H1 (cell line): Measurements from ENCODE around the gene SH3GL1. TPM values are rescaled to one million over a fixed set of nuclear protein-coding genes. Genes with fewer than 3 reads are reported as not detected.

Experiments
- CTCF ChIA-PET: fragments of 300-600 bp; sonication (Branson Sonifier 250); formaldehyde crosslinking; loops from one replicate; lab custom pipeline; 2021; ENCODE audit not compliant: partially characterized antibody; lab: Charles Lee
- POLR2A ChIA-PET: fragments of 300-600 bp; sonication (Branson Sonifier 250); formaldehyde crosslinking; loops from one replicate; lab custom pipeline; 2021; ENCODE audit warnings: inconsistent platforms; ENCODE audit not compliant: partially characterized antibody; lab: Charles Lee
- DNase-seq, 2 experiments: peaks; one replicate each; pipeline versions ENCODE4 v3.0.0 to v3.0.0-alpha.2; 2010 to 2022; ENCODE audit warnings: low spot score in 2 of 2, low read depth in 1 of 2, mixed read lengths in 1 of 2
- FAIRE-seq: peaks from 2 replicates; lab custom pipeline; 2011; peaks lifted over from hg19 to GRCh38; lab: Jason Lieb, UNC
- H2AFZ ChIP-seq: 2 replicates; pipeline ENCODE4 v1.8.1; 2012; ENCODE audit warnings: low read length, inconsistent platforms
- H2AK5ac ChIP-seq: 2 replicates; pipeline ENCODE4 v1.6.1; 2013; ENCODE audit warnings: low read depth, low read length
- H2BK120ac ChIP-seq: replicated peaks from 2 replicates; pipeline ENCODE3; 2013; ENCODE audit warnings: low read depth, low read length, inconsistent platforms
- H2BK12ac ChIP-seq: 2 replicates; pipeline ENCODE4 v1.6.1; 2013; ENCODE audit warnings: low read depth, low read length
- H2BK15ac ChIP-seq: 2 replicates; pipeline ENCODE4 v1.6.1; 2013; ENCODE audit warnings: low read length
- H2BK20ac ChIP-seq: 2 replicates; pipeline ENCODE4 v1.6.1; 2013; ENCODE audit warnings: low read length
- H2BK5ac ChIP-seq: 2 replicates; pipeline ENCODE4 v1.6.1; 2013; ENCODE audit warnings: low read depth, low read length
- H3K14ac ChIP-seq: 2 replicates; pipeline ENCODE4 v1.6.1; 2013; ENCODE audit warnings: inconsistent platforms; ENCODE audit not compliant: insufficient read length
- H3K18ac ChIP-seq: 2 replicates; pipeline ENCODE4 v1.6.1; 2013; ENCODE audit warnings: low read length; ENCODE audit errors: extremely low read depth
- H3K23ac ChIP-seq: 2 replicates; pipeline ENCODE4 v1.6.1; 2013; ENCODE audit warnings: inconsistent platforms; ENCODE audit not compliant: insufficient read length
- H3K23me2 ChIP-seq: 2 replicates; pipeline ENCODE4 v1.6.1; 2013; ENCODE audit warnings: low read depth, low read length
- H3K27ac ChIP-seq: 2 replicates; pipeline ENCODE4 v1.6.1; 2011; ENCODE audit warnings: low read depth, low read length, inconsistent platforms
- H3K27me3 ChIP-seq, 4 experiments: replicated peaks in 1 of 4; 1 replicate in 1 of 4; 2 replicates in 3 of 4; pipeline versions ENCODE4 v1.6.1 to v1.8.1; 2011 to 2013; ENCODE audit warnings: low read length in 3 of 4, mild to moderate bottlenecking in 3 of 4, inconsistent platforms in 2 of 4, mixed read lengths in 2 of 4, moderate library complexity in 1 of 4; ENCODE audit not compliant: control insufficient read depth in 3 of 4, insufficient read depth in 3 of 4; ENCODE audit errors: extremely low read depth in 1 of 4
- H3K36me3 ChIP-seq, 4 experiments: 2 replicates each; pipeline versions ENCODE4 v1.6.1 to v1.8.1; 2011 to 2013; ENCODE audit warnings: mild to moderate bottlenecking in 4 of 4, low read length in 3 of 4, moderate library complexity in 2 of 4, control low read depth in 1 of 4, inconsistent platforms in 1 of 4; ENCODE audit not compliant: insufficient read depth in 4 of 4, control insufficient read depth in 2 of 4
- H3K4ac ChIP-seq: replicated peaks from 2 replicates; pipeline ENCODE3; 2013; ENCODE audit warnings: low read length, low read depth, mixed read lengths, inconsistent platforms; ENCODE audit not compliant: insufficient read length
- H3K4me1 ChIP-seq, 4 experiments: replicated peaks in 1 of 4; 1 replicate in 1 of 4; 2 replicates in 3 of 4; pipeline versions ENCODE4 v1.6.1 to v1.8.1; 2011 to 2013; ENCODE audit warnings: low read length in 3 of 4, inconsistent platforms in 2 of 4, mixed read lengths in 1 of 4; ENCODE audit not compliant: insufficient read depth in 4 of 4, control insufficient read depth in 3 of 4
- H3K4me2 ChIP-seq, 2 experiments: 2 replicates each; pipeline versions ENCODE4 v1.6.1 to v1.8.1; 2011 to 2013; ENCODE audit warnings: low read depth in 2 of 2, low read length in 2 of 2, control low read depth in 1 of 2, inconsistent platforms in 1 of 2, mild to moderate bottlenecking in 1 of 2; ENCODE audit not compliant: insufficient read depth in 1 of 2
- H3K4me3 ChIP-seq, 4 experiments: fragments of 200-600, 300-600 bp in 1 of 4; sonication (generic), shearing (Covaris generic), sonication (Bioruptor Twin) in 1 of 4; 2 replicates each; pipeline versions ENCODE4 v1.5.1 to v1.8.1; 2011 to 2016; ENCODE audit warnings: low read length in 4 of 4, low read depth in 3 of 4, control low read depth in 2 of 4, inconsistent platforms in 2 of 4, mild to moderate bottlenecking in 2 of 4, mixed read lengths in 1 of 4, moderate library complexity in 1 of 4; ENCODE audit not compliant: insufficient read depth in 2 of 4; ENCODE audit errors: extremely low read depth in 1 of 4
- H3K56ac ChIP-seq: replicated peaks from 2 replicates; pipeline ENCODE3; 2013; ENCODE audit warnings: low read depth, mild to moderate bottlenecking, mixed read lengths, low read length, inconsistent platforms; ENCODE audit not compliant: insufficient read length
- H3K79me1 ChIP-seq: 2 replicates; pipeline ENCODE4 v1.6.1; 2013; ENCODE audit warnings: low read depth, low read length, control low read depth
- H3K79me2 ChIP-seq, 2 experiments: 2 replicates each; pipeline versions ENCODE4 v1.6.1 to v1.8.1; 2012 to 2013; ENCODE audit warnings: low read length in 2 of 2, mild to moderate bottlenecking in 2 of 2, inconsistent platforms in 1 of 2; ENCODE audit not compliant: insufficient read depth in 2 of 2, control insufficient read depth in 1 of 2
- H3K9ac ChIP-seq, 4 experiments: replicated peaks in 1 of 4; 1 replicate in 1 of 4; 2 replicates in 3 of 4; pipeline versions ENCODE4 v1.6.1 to v1.8.1; 2011 to 2013; ENCODE audit warnings: low read depth in 3 of 4, low read length in 3 of 4, control low read depth in 2 of 4, mild to moderate bottlenecking in 2 of 4, moderate library complexity in 2 of 4, inconsistent platforms in 1 of 4; ENCODE audit errors: extremely low read depth in 1 of 4
- H3K9me3 ChIP-seq, 2 experiments: 2 replicates each; pipeline versions ENCODE4 v1.6.1 to v1.8.1; 2012 to 2013; ENCODE audit warnings: mild to moderate bottlenecking in 2 of 2, moderate library complexity in 2 of 2, control low read depth in 1 of 2, inconsistent platforms in 1 of 2, low read depth in 1 of 2, low read length in 1 of 2, mixed read lengths in 1 of 2; ENCODE audit not compliant: insufficient read depth in 2 of 2
- H4K20me1 ChIP-seq, 2 experiments: replicated peaks in 1 of 2; 2 replicates each; pipeline versions ENCODE3 to v1.8.1; 2011 to 2013; ENCODE audit warnings: inconsistent platforms in 2 of 2, low read length in 2 of 2, mild to moderate bottlenecking in 1 of 2; ENCODE audit not compliant: insufficient read depth in 2 of 2, control insufficient read depth in 1 of 2
- H4K5ac ChIP-seq: 2 replicates; pipeline ENCODE4 v1.6.1; 2013; ENCODE audit warnings: low read length, low read depth, mixed read lengths, inconsistent platforms; ENCODE audit not compliant: insufficient read length
- H4K8ac ChIP-seq: 2 replicates; pipeline ENCODE4 v1.8.0; 2013; ENCODE audit warnings: mild to moderate bottlenecking, moderate library complexity, low read length, inconsistent platforms; ENCODE audit not compliant: insufficient read depth; ENCODE audit errors: extremely low read depth
- H4K91ac ChIP-seq: replicated peaks from 2 replicates; pipeline ENCODE3; 2013; ENCODE audit warnings: low read length, mixed read lengths, inconsistent platforms; ENCODE audit not compliant: insufficient read length
- CHD2 ChIP-seq: IDR thresholded peaks from 2 replicates; pipeline ENCODE4 v1.6.1; 2012; ENCODE audit warnings: low read length, improper control_type of control experiment
- NRF1 ChIP-seq: IDR thresholded peaks from 2 replicates; pipeline ENCODE4 v1.6.1; 2011; ENCODE audit warnings: mild to moderate bottlenecking, low read depth, low read length, improper control_type of control experiment
- SP2 ChIP-seq: IDR thresholded peaks from 2 replicates; pipeline ENCODE4 v1.6.1; 2012; ENCODE audit warnings: mild to moderate bottlenecking, low read length, inconsistent platforms
- WGBS, 2 experiments: shearing (Covaris generic) in 1 of 2; methylation state at CpG; one replicate each; pipeline versions ENCODE4 v1.1.6 to v1.1.7; 2013 to 2015; ENCODE audit warnings: low lambda C conversion rate in 2 of 2, mixed read lengths in 2 of 2, inconsistent platforms in 1 of 2, low coverage in 1 of 2, missing lambda C conversion rate in 1 of 2; ENCODE audit not compliant: insufficient replicate concordance in 2 of 2, insufficient coverage in 1 of 2, insufficient read length in 1 of 2; ENCODE audit errors: extremely low coverage in 1 of 2, missing lambda C conversion rate in 1 of 2; 5-methylcytosine and 5-hydroxymethylcytosine counted together
- polyA plus RNA-seq, 7 experiments: library from polyadenylated mRNA; depleted of rRNA in 3 of 7; stranded (reverse) in 5 of 7; unstranded in 2 of 7; fragments of >200 nt in 5 of 7; fragments of 200-250 nt in 2 of 7; gene quantifications; 1 replicate in 5 of 7; 2 replicates in 1 of 7; 4 replicates in 1 of 7; pipeline versions ENCODE4 v1.2.1 to v1.2.3, GENCODE V29; 2011 to 2013; ENCODE audit warnings: missing spikeins in 2 of 7, mixed read lengths in 2 of 7
- total RNA-seq: library from RNA; stranded (reverse); fragmentation: NEBNext Ultra II Directional; extraction: Animal tissue kit (Norgen Biotek cat#: 25700); gene quantifications from 2 replicates; pipeline ENCODE4 v1.2.1, GENCODE V29; 2021
- TF ChIP-seq, protein P1 (sequence below): IDR thresholded peaks from 2 replicates; pipeline ENCODE4 v1.6.1; 2011; ENCODE audit warnings: low read length, improper control_type of control experiment

SH3GL1 gene
- total and polyA plus RNA-seq, 2 of the 8 experiments (the other 6 are each of a cell fraction or from before 2014, with no cell fraction given) = 81.5 to 102 TPM

DNA sequence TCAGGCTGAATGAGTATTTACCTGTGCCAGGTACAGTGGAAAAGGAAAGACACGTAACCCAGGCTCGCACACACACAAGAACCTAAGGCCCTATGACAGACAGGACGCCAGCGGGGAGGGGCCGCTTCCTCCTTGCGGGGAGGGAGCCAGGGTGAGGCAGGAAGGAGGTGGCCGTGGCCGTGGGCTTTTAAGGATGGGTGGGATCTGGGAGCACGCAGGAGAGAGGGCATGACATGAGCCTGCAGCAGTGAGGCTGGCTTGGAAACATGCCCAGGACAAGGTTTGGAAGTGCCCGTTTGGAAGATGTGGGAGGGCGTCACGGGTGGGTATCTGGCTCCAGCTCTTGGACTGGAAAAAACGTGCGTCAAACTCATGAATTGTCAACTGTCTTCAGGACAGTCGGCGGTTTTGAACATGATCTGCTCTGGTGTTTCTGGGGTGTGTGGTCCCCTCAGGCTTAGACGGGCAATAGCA, 20.1 kb downstream of the SH3GL1 start:
- no peak for DNase-seq
- H3K14ac ChIP-seq = no peak overlapping the region
- peak overlapping the region; percentile 72; the same call in 1 of the 2 replicates for H2BK12ac ChIP-seq
- H2BK15ac ChIP-seq = 0 out of 2 replicates have a peak overlapping the region, but pooled peaks have one; percentile 81
- no peak overlapping the region; the same call in 1 of the 2 replicates for H4K8ac ChIP-seq
- H3K27ac ChIP-seq = no peak overlapping the region
- CTCF ChIA-PET = interaction anchor here (0.8 to 2.0 kb wide), 5 partner anchors 10 to 113 kb away, joined by 3 to 5 read pairs (median 5); no protein-coding TSS in a partner anchor
- no peak overlapping the region; the same call in 1 of the 2 replicates for H3K18ac ChIP-seq
- no peak overlapping the region for H2AFZ ChIP-seq
- peaks cover 13% of the 10 kb centered on the region; the same call in 1 of the 2 replicates for H3K79me1 ChIP-seq
- H3K23me2 ChIP-seq = no peaks in the 10 kb centered on the region
- H3K9ac ChIP-seq = no peak overlapping the region
- H2BK20ac ChIP-seq = no peak overlapping the region
- H4K91ac ChIP-seq = no peak overlapping the region
- peaks cover 8 to 51% of the 10 kb centered on the region in 2 experiments for H4K20me1 ChIP-seq
- H3K4me3 ChIP-seq = no peak overlapping the region
- H3K79me2 ChIP-seq = peaks cover 0 to 46% of the 10 kb centered on the region in 2 experiments; a peak in 2 of 4 replicates
- no peak overlapping the region for H3K56ac ChIP-seq
- H3K23ac ChIP-seq = no peak overlapping the region
- no peak for TF ChIP-seq NRF1
- TF ChIP-seq CHD2 = no peak
- TF ChIP-seq, protein P1, sequence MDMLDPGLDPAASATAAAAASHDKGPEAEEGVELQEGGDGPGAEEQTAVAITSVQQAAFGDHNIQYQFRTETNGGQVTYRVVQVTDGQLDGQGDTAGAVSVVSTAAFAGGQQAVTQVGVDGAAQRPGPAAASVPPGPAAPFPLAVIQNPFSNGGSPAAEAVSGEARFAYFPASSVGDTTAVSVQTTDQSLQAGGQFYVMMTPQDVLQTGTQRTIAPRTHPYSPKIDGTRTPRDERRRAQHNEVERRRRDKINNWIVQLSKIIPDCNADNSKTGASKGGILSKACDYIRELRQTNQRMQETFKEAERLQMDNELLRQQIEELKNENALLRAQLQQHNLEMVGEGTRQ = no peak
- no peak for TF ChIP-seq SP2
- FAIRE-seq = no peak
- no peak overlapping the region for H3K4me2 ChIP-seq
- WGBS, 2 experiments = 87% methylated on average over 17 of the region's 17 CpGs; no CpG with 5 or more reads in 1 of the 2 experiments
- POLR2A ChIA-PET = interaction anchor here (0.5 to 1.4 kb wide), 5 partner anchors 20 to 1205 kb away, joined by 3 to 4 read pairs (median 3); partner anchors contain the start of gene SH3GL1
- H4K5ac ChIP-seq = no peak overlapping the region
- peak overlapping the region; percentile 66; the same call in 1 of the 2 replicates for H2BK5ac ChIP-seq
- peak overlapping the region; percentile 60 for H3K4ac ChIP-seq
- H3K4me1 ChIP-seq = peaks cover 5 to 29% (median 22%) of the 10 kb centered on the region in 4 experiments; a peak in 6 of 7 replicates
- H3K27me3 ChIP-seq = no peaks in the 10 kb centered on the region
- H2BK120ac ChIP-seq = no peak overlapping the region
- no peak overlapping the region for H2AK5ac ChIP-seq
- H3K9me3 ChIP-seq = no peaks in the 10 kb centered on the region
- no peaks in the 10 kb centered on the region for H3K36me3 ChIP-seq
